ENCODE measurements around the gene VPS37D. TPM values are rescaled to one million over a fixed set of nuclear protein-coding genes. Genes with fewer than 3 reads are reported as not detected.
"Not testable (repeated sequence)": the region's sequence is repeated elsewhere in the genome, so short reads cannot be mapped to it uniquely, and the experiment has no call there.

Gene VPS37D
- 3.7 and 4.6 TPM in 2 replicates for total RNA-seq (2014; rRNA removed; shearing (Covaris generic))

DNA sequence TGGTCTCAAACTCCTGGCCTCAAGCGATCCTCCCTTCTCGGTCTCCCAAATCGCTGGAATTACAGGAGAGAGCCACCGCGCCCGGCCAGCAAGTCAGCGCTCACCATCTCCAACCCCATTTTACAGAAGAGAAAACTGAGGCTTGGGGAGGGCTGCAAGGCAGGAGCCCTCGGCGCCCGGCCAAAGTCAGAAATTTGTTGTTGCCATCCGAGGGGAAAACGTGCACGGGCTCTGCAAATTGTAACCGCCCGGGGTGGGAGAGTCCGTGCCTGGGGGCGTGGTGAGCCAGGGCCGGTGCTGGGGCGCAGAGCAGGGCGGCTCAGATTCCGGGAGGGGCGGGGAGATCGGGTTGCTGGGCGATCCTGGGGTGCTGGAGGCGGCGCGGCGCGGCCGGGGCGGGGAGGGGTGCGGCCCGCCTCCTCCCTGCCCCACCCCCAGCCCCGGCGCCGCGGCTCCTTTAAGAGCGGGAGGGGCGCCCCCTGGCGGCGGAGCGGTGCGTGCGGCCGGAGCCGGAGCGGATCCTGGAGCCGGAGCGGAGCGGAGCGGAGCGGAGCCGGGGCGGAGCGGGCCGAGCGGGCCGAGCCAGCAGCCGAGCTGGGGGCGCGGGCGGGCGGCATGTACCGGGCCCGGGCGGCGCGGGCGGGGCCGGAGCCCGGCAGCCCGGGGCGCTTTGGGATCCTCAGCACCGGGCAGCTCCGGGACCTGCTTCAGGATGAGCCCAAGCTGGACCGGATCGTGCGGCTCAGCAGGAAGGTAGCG, at the start of gene VPS37D:
Gene VPS37D (plus strand): TSS at position 488 of the 759 bp plus-strand sequence. CDS start 128 bp downstream, at position 616.
- DNase-seq (ENCODE audit: low read depth) = peak; percentile 98

GRCh38 chr7:73618538-73618937, 49.1 kb upstream of the VPS37D start:
- DNase-seq (ENCODE audit: low read depth) = no peak

GRCh38 chr7:73619394-73619793, 48.2 kb upstream of the VPS37D start:
- not testable (repeated sequence) for DNase-seq (ENCODE audit: low read depth)

DNA sequence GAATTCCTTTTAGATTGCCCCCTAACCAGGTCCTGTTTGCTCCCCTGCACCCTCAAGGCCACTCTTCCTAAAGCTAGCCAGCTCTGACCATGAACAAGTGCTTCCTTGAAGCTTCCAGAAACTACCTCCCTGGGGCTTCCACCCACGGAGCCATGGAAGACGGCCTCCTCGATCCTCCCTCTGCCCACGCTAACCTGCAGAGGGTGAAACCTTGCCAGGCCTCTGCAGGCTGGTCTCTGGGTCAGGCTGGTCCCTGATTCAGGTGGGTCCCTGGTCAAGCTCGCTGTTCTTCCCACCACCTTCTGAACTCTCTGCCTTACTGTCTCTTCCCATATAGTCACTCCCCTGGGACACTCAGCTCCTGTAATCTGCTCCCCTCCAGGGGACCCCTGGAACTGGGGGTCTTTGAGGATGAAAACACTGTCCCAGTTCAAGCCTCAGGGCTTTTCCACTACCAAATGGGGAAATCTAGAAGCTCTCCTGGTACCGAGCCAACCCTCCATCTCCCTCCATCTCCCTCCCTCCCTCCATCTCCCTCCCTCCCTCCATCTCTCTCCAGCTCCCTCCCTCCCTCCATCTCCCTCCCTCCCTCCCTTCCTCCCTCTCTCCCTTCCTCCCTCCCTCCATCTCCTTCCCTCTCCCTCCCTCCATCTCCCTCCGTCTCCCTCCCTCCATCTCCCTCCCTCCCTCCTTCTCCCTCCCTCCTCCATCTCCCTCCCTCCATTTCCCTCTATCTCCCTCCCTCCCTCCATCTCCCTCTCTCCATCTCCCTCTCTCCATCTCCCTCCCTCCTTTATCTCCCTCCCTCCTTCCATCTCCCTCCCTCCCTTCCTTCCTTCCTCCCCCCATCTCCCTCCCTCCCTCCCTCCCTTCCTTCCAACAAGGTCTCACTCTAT, 46.2 kb upstream of the VPS37D start:
- no peak for DNase-seq (ENCODE audit: low read depth)

- DNase-seq (ENCODE audit: low read depth) = no peak
Observed at GRCh38 chr7:73622527-73622908, 45.1 kb upstream of the VPS37D start.

GRCh38 chr7:73622909-73623797, 44.5 kb upstream of the VPS37D start:
- no peak for DNase-seq (ENCODE audit: low read depth)

GRCh38 chr7:73623798-73624668, 43.6 kb upstream of the VPS37D start, which contains the start of gene MLXIPL:
TSS of gene MLXIPL (minus strand) at chr7:73624522. CDS start at chr7:73624492, 30 bp downstream.
- peak; percentile 89 for DNase-seq (ENCODE audit: low read depth)

- DNase-seq (ENCODE audit: low read depth) = no peak
Observed at GRCh38 chr7:73624669-73625001, 43.0 kb upstream of the VPS37D start.

GRCh38 chr7:73625276-73625675, 42.4 kb upstream of the VPS37D start:
- no peak for DNase-seq (ENCODE audit: low read depth)

GRCh38 chr7:73626814-73627213, 40.8 kb upstream of the VPS37D start:
- peak; percentile 64 for DNase-seq (ENCODE audit: low read depth)

GRCh38 chr7:73628504-73628903, 39.1 kb upstream of the VPS37D start:
- no peak for DNase-seq (ENCODE audit: low read depth)

DNA sequence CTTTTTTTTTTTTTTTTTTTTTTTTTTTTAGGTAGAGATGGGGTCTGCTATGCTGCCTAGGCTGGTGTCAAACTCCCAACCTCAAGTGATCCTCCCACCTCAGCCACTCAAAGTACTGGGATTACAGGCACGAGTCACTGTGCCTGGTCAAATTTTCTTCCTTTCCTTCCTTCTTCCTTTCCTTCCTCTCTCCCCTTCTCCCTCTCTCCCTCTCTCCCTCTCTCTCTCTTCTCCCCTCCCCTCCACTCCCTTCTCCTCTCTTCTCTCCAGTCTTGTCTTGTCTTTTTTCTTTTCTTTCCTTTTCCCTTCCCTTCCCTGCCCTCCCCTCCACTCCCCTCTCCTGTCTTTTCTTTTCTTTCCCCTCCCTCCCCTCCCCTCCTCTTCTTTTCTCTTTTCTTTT, 36.1 kb upstream of the VPS37D start:
- DNase-seq (ENCODE audit: low read depth) = no peak

GRCh38 chr7:73633323-73633722, 34.3 kb upstream of the VPS37D start:
- DNase-seq (ENCODE audit: low read depth) = no peak

GRCh38 chr7:73633844-73634243, 33.8 kb upstream of the VPS37D start:
- DNase-seq (ENCODE audit: low read depth) = no peak

- DNase-seq (ENCODE audit: low read depth) = no peak
Observed at GRCh38 chr7:73635428-73636200, 32.0 kb upstream of the VPS37D start.

DNA sequence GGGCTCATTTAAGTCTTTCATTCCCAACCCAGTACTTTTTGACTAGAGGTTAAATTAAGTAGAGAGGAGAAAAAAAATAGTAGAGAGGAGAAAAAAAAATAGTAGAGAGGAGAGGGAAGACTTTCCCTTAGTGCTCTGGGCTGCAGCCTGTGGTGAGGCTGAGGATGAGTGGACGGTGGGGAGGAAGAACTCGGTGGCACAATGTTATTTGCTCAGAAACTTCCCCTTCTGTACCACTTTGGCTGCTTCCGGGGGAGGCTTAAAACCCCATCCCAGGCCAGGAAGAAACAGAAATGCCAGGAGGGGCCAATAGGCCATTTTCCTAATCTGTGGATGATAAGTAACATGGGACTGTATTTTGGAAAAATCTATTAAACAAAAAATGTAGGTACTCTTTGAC, 28.7 kb upstream of the VPS37D start:
- DNase-seq (ENCODE audit: low read depth) = no peak

GRCh38 chr7:73642834-73643233, 24.8 kb upstream of the VPS37D start:
- DNase-seq (ENCODE audit: low read depth) = no peak

GRCh38 chr7:73644688-73645286, 22.8 kb upstream of the VPS37D start:
- no peak for DNase-seq (ENCODE audit: low read depth)

GRCh38 chr7:73645643-73646174, 21.9 kb upstream of the VPS37D start:
- no peak for DNase-seq (ENCODE audit: low read depth)

All from Daoy (cell line).